ENCODE data around the gene TNIK.

Gene TNIK

DNA sequence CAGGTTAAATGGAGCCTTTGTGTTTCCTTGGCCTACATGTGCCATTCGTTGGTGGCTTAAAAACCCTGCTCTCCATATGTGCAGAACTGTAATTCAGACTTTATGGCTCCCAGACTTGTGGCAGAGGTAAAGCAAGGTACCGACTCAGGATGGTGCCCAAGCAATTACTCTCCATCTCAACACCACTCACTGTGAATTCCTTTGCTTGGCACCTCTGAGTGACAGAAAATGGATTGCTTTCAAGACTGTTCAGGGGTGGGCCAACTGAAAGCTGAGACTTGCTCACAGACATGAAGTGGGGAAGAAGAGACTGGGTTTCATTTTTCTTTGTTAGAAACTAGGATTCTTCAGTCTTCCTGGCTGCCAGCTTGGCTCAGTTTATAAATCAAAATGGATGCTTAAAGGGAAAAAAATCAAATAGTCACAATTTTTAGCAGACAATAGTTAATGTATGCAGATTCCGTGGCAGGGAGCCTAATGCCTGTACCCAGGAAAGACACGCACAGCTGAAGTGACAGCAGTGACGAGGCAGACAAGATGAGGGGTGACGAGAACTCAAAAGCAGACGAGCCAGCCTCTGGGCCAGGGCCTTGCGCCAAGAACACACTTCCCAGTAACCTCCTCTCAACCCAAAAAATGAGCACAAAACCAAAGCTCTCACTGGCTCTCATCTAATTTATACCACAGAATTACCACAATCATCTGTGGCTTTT, 225.8 kb downstream of the TNIK start:
- H3K4me3 ChIP-seq (ENCODE audit: low read depth, low read length): no peak overlapping the region
- TF ChIP-seq, protein P1, sequence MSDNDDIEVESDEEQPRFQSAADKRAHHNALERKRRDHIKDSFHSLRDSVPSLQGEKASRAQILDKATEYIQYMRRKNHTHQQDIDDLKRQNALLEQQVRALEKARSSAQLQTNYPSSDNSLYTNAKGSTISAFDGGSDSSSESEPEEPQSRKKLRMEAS (IDR thresholded peaks at IDR 0.05; ENCODE audit: low read depth, low read length): no peak
- TF ChIP-seq POLR2A (IDR thresholded peaks at IDR 0.05; ENCODE audit: extremely low read depth, insufficient read length) (no peak), MYC (IDR thresholded peaks at IDR 0.05; ENCODE audit: low read depth, low read length) (no peak)
- TF ChIP-seq, protein P2, sequence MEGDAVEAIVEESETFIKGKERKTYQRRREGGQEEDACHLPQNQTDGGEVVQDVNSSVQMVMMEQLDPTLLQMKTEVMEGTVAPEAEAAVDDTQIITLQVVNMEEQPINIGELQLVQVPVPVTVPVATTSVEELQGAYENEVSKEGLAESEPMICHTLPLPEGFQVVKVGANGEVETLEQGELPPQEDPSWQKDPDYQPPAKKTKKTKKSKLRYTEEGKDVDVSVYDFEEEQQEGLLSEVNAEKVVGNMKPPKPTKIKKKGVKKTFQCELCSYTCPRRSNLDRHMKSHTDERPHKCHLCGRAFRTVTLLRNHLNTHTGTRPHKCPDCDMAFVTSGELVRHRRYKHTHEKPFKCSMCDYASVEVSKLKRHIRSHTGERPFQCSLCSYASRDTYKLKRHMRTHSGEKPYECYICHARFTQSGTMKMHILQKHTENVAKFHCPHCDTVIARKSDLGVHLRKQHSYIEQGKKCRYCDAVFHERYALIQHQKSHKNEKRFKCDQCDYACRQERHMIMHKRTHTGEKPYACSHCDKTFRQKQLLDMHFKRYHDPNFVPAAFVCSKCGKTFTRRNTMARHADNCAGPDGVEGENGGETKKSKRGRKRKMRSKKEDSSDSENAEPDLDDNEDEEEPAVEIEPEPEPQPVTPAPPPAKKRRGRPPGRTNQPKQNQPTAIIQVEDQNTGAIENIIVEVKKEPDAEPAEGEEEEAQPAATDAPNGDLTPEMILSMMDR (IDR thresholded peaks at IDR 0.05; ENCODE audit: low read depth, low read length): no peak
- DNase-seq (ENCODE audit: low read depth): no peak

DNA sequence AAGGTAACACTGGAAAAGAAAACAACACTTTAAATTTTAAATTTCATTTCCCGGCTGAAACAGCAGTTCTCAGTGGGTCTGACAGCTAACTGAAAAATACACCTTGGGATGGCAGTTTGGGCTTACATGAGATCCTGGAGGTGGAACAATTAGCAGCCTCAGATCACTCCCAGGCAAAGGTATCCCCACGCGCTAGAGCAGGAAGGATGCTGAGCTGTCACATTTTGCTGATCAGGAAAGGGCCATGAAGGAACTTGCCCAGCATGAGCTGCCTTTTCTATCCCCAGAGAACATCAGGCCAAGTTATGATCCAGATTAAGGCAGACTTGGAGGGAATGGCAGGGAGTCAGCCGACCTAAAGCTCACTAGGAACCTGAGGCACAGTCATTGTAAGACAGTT, 228.8 kb downstream of the TNIK start:
- TF ChIP-seq, protein P1 (IDR thresholded peaks at IDR 0.05; ENCODE audit: low read depth, low read length): no peak
- no peak for TF ChIP-seq MYC (IDR thresholded peaks at IDR 0.05; ENCODE audit: low read depth, low read length)
- TF ChIP-seq POLR2A (IDR thresholded peaks at IDR 0.05; ENCODE audit: extremely low read depth, insufficient read length): no peak
- TF ChIP-seq, protein P2 (IDR thresholded peaks at IDR 0.05; ENCODE audit: low read depth, low read length): no peak

DNA sequence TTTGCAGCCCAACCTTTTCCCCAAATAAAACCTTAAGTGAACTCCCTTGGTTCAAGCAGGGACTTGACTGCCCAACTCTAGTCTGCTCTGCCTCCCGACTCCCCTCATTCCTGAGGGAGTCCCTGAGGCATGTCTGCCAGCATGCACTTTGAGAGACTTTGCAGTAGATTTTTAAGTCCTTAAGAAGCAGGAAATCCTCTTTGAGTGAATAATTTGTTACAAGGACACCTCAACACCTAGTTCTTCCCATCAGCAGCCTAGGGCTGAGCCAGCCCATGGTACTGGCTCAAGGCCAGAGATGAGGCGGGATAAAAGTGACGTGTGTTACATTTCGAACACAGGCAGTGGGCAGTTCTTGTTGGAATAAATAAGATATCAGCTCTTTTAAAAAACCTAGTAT, 229.3 kb downstream of the TNIK start:
- DNase-seq (ENCODE audit: low read depth): no peak
- no peak for TF ChIP-seq MYC (IDR thresholded peaks at IDR 0.05; ENCODE audit: low read depth, low read length)
- TF ChIP-seq POLR2A (IDR thresholded peaks at IDR 0.05; ENCODE audit: extremely low read depth, insufficient read length): no peak
- TF ChIP-seq, protein P2 (IDR thresholded peaks at IDR 0.05; ENCODE audit: low read depth, low read length): no peak
- TF ChIP-seq, protein P1 (IDR thresholded peaks at IDR 0.05; ENCODE audit: low read depth, low read length): no peak
- no peak overlapping the region for H3K4me3 ChIP-seq (ENCODE audit: low read depth, low read length)

More for the DNA sequence above, 228.8 kb downstream of the TNIK start:
- no peak for DNase-seq (ENCODE audit: low read depth)
- H3K4me3 ChIP-seq (ENCODE audit: low read depth, low read length): no peak overlapping the region

DNA sequence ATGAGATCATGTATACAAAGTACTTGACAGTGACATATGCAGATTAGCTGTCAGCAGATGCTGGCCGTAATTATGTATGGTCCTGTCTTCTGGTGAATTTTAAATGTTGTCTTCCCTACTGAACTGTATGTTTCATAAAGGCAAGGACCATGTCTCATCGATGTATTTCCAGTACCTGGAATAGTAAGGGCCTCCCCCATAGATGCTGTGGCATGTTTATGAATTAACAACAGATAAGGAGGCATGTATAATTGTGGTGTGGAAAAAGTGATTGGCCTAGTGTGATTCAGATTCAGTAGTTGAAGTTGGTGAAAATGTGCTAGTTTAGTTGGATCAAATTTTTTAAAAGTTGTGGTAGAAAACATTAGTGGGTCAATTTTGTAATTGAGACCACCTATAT, 231.0 kb downstream of the TNIK start:
- no peak overlapping the region for H3K4me3 ChIP-seq (ENCODE audit: low read depth, low read length)
- no peak for DNase-seq (ENCODE audit: low read depth)
- TF ChIP-seq, protein P2 (IDR thresholded peaks at IDR 0.05; ENCODE audit: low read depth, low read length): no peak
- TF ChIP-seq, protein P1 (IDR thresholded peaks at IDR 0.05; ENCODE audit: low read depth, low read length): no peak
- no peak for TF ChIP-seq MYC (IDR thresholded peaks at IDR 0.05; ENCODE audit: low read depth, low read length)
- TF ChIP-seq POLR2A (IDR thresholded peaks at IDR 0.05; ENCODE audit: extremely low read depth, insufficient read length): no peak

DNA sequence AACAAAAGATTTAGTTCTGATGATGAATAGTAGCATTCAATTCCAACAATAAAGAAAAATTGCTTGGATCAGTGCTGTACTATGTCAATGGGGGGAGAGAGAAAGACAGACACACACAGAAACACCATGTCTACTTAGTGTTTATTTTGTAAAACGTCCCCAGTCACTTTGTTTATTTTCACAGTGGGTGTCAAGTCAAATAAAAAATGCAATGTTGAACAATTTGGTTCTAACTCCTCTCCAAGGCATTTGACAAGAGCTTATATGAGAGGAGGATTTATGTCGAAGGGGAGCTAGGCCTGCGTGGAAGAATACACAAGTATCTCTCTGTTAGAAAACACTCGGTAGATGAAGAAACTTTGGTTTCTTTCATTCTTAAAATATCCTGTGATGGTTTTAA, 232.0 kb downstream of the TNIK start:
- no peak overlapping the region for H3K4me3 ChIP-seq (ENCODE audit: low read depth, low read length)
- TF ChIP-seq, protein P2 (IDR thresholded peaks at IDR 0.05; ENCODE audit: low read depth, low read length): no peak
- TF ChIP-seq, protein P1 (IDR thresholded peaks at IDR 0.05; ENCODE audit: low read depth, low read length): no peak
- no peak for TF ChIP-seq POLR2A (IDR thresholded peaks at IDR 0.05; ENCODE audit: extremely low read depth, insufficient read length)
- no peak for TF ChIP-seq MYC (IDR thresholded peaks at IDR 0.05; ENCODE audit: low read depth, low read length)
- DNase-seq (ENCODE audit: low read depth): no peak

All from NB4 (cell line).